ENCODE measurements around the gene PAQR4. TPM values are rescaled to one million over a fixed set of nuclear protein-coding genes. Genes with fewer than 3 reads are reported as not detected.

The PAQR4 gene
- total and polyA plus RNA-seq, 10 of the 15 experiments (the other 5 are each of a cell fraction or from before 2014, with no cell fraction given) = 0.39 to 31.8 (median 13.5) TPM

DNA sequence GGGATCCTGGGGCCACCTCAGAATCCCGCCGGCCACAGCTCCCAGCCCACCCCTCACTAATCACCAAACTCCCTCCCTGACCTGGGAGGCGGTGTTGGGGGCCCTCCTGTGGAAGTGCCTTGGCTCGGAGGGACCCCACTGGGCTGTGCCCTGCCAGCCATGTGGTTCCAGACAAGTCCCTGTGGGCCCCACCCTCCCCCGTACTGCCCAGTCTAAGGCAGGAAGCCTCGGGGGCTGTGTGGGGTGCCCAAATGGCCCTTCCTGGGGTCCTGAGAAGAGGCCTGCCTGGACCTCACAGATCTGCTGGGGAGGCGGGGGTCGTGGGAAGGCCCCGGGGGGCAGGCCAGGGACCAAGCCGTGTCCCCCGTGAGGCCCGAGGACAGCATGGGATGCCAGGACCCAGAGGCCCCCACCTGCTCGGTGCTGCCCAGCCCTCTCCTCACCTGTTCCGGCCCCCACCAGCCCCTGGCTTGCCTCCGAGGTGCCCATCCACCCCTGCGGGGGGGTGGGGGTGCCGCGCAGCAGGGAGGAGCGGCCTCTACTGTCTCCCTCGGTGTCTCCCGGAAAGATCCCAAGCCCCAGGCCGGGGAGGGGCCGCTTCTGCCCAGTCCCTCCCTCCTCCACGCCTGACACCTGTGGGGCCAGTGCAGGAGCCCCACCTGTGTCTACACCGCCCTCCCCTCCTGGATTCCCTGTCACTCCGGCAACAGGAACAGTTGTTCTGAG lies 14.3 kb upstream of the PAQR4 start:
- no peaks in the 10 kb centered on the region for H3K27me3 ChIP-seq (replicated peaks in 1 of 2; ENCODE audit: control insufficient read depth in 2 of 2, insufficient read depth in 2 of 2, low read length in 1 of 2)
- FAIRE-seq (no peak), ATAC-seq (no peak), DNase-seq (ENCODE audit: low read depth, low spot score) (no peak)
- no peak overlapping the region for H3K4me2 ChIP-seq (ENCODE audit: control insufficient read depth, insufficient read depth)
- no peaks in the 10 kb centered on the region for H3K9me3 ChIP-seq (replicated peaks; ENCODE audit: control insufficient read depth, insufficient read depth, low read length)
- POLR2A ChIA-PET = no interaction called here
- H3K36me3 ChIP-seq (ENCODE audit: control insufficient read depth in 2 of 2, insufficient read depth in 2 of 2, low read length in 1 of 2) = no peaks in the 10 kb centered on the region
- CTCF ChIA-PET = interaction anchor here (1.5 to 2.4 kb wide), 2 partner anchors 28 kb away, joined by 5 to 6 read pairs; no protein-coding TSS in a partner anchor
- intact Hi-C loops (cut with micrococcal nuclease; ENCODE audit: unreplicated experiment) (no loop called here), in situ Hi-C loops (cut with MboI) (no loop called here)
- H3K4me1 ChIP-seq (ENCODE audit: control insufficient read depth, insufficient read depth, low read length) = peaks cover 21% of the 10 kb centered on the region
- no peak overlapping the region for H3K27ac ChIP-seq (ENCODE audit: control insufficient read depth, insufficient read depth)
- no peaks in the 10 kb centered on the region for H3K79me2 ChIP-seq (ENCODE audit: control insufficient read depth, insufficient read depth, low read length)
- TF ChIP-seq SMAD5 (IDR thresholded peaks at IDR 0.05; ENCODE audit: low read depth) (no peak), NKRF (conservative IDR thresholded peaks at IDR 0.05) (no peak), ZSCAN29 (IDR thresholded peaks at IDR 0.05) (no peak), SREBF1 (IDR thresholded peaks at IDR 0.05; ENCODE audit: low read length) (no peak), POLR2AphosphoS5 (IDR thresholded peaks at IDR 0.05; ENCODE audit: low read length) (no peak), EED (IDR thresholded peaks at IDR 0.05; ENCODE audit: low read depth) (no peak), HDAC2 (IDR thresholded peaks at IDR 0.05) (no peak)
- TF ChIP-seq, protein P1, sequence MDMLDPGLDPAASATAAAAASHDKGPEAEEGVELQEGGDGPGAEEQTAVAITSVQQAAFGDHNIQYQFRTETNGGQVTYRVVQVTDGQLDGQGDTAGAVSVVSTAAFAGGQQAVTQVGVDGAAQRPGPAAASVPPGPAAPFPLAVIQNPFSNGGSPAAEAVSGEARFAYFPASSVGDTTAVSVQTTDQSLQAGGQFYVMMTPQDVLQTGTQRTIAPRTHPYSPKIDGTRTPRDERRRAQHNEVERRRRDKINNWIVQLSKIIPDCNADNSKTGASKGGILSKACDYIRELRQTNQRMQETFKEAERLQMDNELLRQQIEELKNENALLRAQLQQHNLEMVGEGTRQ (IDR thresholded peaks at IDR 0.05; ENCODE audit: borderline replicate concordance, low read depth, low read length) = no peak
- SMC1A ChIA-PET (ENCODE audit: uncharacterized antibody, unreplicated experiment) = no interaction called here
- no peak overlapping the region for H2AFZ ChIP-seq (ENCODE audit: control insufficient read depth, low read depth, low read length)
- H3K9ac ChIP-seq (ENCODE audit: control insufficient read depth, insufficient read depth, low read length) = no peak overlapping the region
- no peak overlapping the region for H3K4me3 ChIP-seq
- H4K20me1 ChIP-seq (ENCODE audit: control insufficient read depth, insufficient read depth) = no peaks in the 10 kb centered on the region
- no TSS peak for BruUV-seq (replicated peaks)
- 47% methylated on average over 23 of the region's 26 CpGs for WGBS (ENCODE audit: insufficient coverage, insufficient replicate concordance, low lambda C conversion rate, missing lambda C conversion rate)
- RAD21 ChIA-PET (ENCODE audit: unreplicated experiment) = no interaction called here
